GM18870 (cell line): ENCODE data around the gene RNF133.

Source experiments
- ATAC-seq: cut with Tn5 transposase; IDR thresholded peaks from one replicate; pipeline ENCODE4 v1.9.1; 2021; ENCODE audit warnings: moderate library complexity; ENCODE audit not compliant: unreplicated experiment

The RNF133 gene, protein sequence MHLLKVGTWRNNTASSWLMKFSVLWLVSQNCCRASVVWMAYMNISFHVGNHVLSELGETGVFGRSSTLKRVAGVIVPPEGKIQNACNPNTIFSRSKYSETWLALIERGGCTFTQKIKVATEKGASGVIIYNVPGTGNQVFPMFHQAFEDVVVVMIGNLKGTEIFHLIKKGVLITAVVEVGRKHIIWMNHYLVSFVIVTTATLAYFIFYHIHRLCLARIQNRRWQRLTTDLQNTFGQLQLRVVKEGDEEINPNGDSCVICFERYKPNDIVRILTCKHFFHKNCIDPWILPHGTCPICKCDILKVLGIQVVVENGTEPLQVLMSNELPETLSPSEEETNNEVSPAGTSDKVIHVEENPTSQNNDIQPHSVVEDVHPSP

GRCh38 chr7:122699017-122699416 lies at the start of gene RNF133:
Gene RNF133 (minus strand): TSS chr7:122699117. CDS start chr7:122698918, 199 bp downstream.
- no peak for ATAC-seq

DNA sequence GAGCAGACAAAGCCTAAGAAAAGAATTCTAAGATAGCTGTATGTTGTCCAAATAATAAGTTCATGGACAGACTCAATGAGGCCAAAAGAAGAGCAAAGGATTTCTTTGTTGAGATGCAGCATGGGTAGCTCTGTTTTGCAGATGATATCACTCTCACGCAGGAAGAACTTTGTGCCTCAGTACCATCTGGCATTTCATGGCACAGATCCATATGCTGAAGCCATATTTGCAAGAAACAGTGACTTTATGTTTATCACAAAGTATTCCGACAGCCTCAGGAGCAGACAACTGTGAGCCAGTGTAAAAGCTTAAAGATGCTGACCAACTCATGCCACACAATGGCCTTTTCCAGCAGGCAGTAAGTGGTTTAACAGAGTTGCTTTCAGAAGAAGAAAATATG lies 49.3 kb upstream of the RNF133 start:
- ATAC-seq = no peak

GRCh38 chr7:122746948-122747347 lies 48.0 kb upstream of the RNF133 start:
- no peak for ATAC-seq

DNA sequence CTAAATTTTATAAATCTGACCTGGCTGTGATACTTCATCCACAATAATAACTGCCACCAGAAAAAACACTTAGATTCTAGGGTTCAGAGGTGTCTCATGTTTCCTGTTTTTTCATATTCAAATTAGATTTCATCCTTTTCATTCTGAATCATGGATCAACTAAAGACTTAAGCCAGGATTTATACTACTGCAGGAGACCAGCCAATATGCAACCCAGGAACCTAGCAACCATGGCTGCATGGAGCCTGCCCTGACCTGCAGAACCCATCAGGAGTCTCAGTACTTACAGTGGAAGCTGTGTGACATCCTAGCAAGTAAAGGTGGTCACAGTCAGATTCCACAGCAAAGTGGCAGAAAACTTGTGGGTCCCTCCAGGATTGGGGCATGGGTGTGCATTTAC lies 44.3 kb upstream of the RNF133 start:
- ATAC-seq = no peak

DNA sequence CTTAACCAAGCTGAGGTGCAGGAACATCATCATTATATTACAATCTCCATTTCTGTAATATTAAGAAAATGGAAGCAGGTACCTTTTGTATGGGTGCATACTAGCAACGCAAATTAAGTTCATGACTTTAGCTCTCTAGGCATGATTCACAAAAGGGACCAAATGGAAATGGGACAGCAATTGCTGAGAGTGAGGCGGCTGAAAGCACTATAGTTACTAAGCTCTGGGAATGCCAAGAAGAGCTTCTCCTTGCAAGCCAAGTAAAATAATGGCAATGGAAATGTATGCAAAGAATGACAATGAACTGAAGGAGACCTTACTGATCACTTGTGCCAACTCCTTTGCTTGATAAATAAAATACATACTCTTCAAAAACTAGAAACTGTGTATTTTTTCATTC lies 40.0 kb upstream of the RNF133 start:
- ATAC-seq = no peak

DNA sequence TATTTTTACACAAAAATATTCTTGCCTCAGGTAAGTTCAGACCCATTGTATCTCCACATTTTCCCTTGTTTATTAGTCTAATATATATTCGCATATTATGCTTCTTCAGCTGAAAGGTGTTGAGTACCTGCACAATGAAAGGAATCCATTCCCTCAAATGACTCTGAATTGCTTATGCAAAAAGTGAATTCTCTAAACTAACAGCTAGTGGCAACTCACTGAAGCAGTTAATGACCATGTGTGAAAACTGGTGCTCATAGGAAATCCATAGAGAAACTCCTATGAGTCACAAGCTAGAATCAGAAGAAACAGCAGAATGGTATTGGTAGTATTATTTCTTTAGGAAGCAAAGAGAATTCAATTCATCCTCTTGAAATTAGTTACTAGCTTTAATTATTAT lies 37.3 kb upstream of the RNF133 start:
- no peak for ATAC-seq

DNA sequence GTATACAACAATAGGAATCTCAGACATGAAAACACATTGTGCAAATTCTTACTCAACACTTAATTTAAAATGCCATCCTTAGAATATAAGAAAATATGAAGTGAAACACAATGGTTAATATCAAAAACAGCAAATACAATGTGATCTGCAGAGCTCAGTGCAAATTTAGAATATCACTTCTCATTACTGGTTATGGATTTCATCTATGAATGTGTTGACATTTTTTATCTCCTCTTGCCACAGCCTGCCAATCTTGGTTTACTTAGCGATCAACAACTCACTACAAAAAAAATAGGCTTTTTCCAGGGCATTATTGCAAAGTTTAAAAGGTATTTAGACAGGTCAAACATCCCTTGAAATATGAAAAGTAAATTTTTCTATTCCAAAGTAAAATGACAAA lies 28.8 kb upstream of the RNF133 start:
- ATAC-seq = no peak

GRCh38 chr7:122727354-122727753 lies 28.4 kb upstream of the RNF133 start:
- ATAC-seq = no peak

- no peak for ATAC-seq
Measured at GRCh38 chr7:122726881-122727280, 28.0 kb upstream of the RNF133 start.

DNA sequence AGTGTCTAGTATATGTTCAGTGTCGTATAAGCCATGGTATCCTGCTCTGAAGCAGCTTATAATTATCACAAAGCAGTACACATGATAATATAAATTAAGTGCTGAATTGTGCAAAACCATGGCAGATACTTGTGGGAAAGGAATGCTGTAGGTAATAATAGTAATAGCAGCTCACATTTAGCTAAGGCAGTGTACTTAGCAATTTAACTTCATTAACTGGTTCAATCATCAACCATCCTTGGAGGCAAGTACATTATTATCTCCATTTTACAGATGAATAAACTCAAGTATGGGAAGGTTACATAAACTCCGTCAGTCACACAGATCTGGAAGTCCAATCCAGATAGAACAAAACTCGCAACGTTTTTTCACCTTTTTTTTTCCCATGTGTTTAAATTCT lies 25.4 kb upstream of the RNF133 start:
- no peak for ATAC-seq

- ATAC-seq = no peak
Measured at GRCh38 chr7:122719010-122719578, 20.2 kb upstream of the RNF133 start.

DNA sequence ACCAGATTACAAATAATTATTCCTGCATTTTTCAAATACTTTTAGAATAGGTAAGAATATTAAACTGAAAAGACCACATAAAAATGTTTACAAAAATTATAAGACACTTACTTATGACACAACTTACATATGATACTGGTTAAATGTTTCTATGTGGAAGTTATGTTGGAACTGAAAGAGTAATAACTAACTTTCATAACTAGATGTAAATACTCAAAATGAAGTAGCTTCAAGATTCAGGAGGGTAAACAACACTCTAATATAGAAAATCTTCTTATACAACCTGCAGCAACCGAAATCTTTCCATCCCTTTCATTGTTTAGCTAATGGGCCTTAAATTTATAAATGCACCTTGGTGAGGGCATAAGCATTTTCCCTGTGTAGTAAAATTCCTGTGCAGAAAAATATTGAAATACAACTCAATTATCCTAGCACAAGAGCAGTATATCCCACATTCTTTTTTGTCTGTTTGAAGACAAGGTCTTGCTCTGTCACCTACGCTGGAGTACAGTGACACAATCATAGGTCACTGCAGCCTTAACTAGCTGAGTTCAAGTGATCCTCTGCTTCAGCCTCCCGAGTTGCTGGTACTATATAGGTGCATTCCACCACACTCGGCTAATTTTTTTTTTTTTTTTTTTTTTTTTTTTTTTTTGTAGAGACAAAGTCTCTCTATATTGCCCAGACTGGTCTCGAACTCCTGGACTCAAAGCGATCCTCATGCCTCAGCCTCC lies 18.6 kb upstream of the RNF133 start:
- no peak for ATAC-seq

DNA sequence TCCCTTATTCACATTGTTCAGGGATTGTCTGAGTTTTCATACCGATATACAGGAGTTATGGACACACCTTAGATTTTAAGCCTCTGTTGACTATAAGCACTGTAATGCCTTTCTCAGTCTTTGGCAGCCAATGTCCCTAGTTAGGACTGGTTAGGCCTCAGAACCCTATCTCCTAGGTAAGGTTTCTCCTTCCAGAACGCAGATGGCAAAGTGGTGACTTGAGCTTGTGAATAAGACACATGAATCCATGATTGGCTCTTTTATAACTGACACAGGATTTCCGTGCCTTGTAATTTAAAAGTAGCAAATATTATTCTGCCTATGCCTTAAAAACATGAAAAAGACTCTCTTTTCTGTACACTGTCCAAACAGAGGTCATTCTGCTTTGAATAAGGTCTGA lies 16.3 kb upstream of the RNF133 start:
- no peak for ATAC-seq

GRCh38 chr7:122710916-122711315 lies 12.0 kb upstream of the RNF133 start:
- ATAC-seq = no peak

DNA sequence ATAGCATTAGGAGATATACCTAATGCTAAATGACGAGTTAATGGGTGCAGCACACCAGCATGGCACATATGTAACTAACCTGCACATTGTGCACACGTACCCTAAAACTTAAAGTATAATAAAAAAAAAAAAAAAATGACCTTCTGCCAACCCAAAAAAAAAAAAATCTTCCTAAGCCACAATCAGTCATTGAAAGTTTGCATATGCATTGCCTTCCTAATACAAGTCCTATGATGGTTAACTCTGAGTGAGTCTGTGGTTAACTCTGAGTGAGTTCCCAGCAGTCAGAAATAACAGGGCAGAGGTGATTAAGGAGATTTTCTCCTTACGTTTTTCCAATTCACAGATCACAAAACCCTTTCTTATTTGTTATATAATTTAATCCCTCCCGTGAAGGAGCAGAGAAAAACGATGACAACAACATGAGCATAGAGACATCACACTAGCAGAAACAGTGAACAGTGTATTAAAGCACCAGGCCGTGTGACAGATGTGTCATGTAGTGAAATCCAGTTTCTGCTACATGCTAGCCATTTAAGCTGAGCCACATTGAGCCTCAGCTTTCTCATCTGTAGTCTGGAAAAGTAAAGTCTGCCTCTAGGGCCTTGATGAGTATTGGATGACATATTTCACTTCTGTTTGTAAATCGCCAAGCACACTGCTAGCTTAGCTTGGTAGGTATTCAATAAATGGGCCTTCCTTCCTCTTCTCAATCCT lies 11.2 kb upstream of the RNF133 start:
- ATAC-seq = no peak

GRCh38 chr7:122706836-122707235 lies 7.9 kb upstream of the RNF133 start:
- ATAC-seq = no peak

GRCh38 chr7:122702872-122703510 lies 4.1 kb upstream of the RNF133 start, which contains the start of gene RNF148:
Gene RNF148 (minus strand): TSS chr7:122702922. CDS start chr7:122702750, 172 bp downstream.
- ATAC-seq = no peak

DNA sequence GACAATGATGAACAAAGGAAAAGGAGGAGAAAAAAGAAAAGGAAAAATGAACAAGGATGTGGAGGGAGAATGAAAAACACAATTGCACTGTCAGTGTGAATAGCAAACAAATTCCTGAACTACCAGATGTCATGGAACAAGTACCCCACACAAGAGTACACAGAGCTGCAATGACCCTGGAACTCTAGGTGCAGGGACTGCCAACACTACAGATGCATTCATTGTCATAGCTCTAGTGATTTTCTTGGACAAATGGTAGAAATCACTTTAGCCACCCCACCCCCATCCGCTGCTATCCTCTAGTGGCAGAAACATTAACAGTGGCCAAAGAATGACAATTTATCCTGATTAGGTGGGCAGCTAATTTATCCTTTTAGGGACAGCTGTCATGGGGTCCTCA lies 3.1 kb downstream of the RNF133 start:
- no peak for ATAC-seq

DNA sequence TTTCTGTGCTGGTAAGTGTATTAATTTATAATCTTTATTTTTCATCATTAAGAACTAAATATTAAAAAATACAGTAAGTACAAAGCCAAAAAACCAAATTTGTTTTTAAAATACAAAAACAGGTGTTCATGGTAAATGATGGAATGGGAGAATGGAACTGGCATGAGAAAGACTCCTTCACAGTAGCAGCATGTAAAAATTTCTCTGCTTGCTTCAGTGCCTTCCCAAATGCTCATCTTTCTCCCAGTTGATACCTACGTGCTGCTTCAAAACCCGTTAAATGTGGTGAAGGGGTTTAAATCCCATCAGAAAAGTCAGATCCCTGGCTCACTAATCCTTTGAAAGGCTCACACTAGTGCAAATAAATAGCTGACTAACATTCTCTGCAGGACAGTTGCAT lies 4.2 kb downstream of the RNF133 start:
- no peak for ATAC-seq

- ATAC-seq = no peak
Measured at GRCh38 chr7:122692769-122693309, 6.1 kb downstream of the RNF133 start.
